WTC11 (cell line): Measurements from ENCODE around the gene SLC38A4.

Experiments used
- CTCF ChIP-seq: fragments of 200-600 bp; IDR thresholded peaks from 2 replicates; pipeline ENCODE4 v1.8.0; 2022; ENCODE audit warnings: antibody characterized with exemption
- NR2C2 ChIP-seq: sonication (generic); formaldehyde crosslinking; IDR thresholded peaks from 2 replicates; pipeline ENCODE4 v1.8.0; 2022; ENCODE audit warnings: mild to moderate bottlenecking, missing genetic modification reagents
- ZNF232 ChIP-seq: sonication (generic); formaldehyde crosslinking; IDR thresholded peaks from 2 replicates; pipeline ENCODE4 v1.8.0; 2022; ENCODE audit warnings: mild to moderate bottlenecking, missing genetic modification reagents

GRCh38 chr12:46771268-46771827 is 54.4 kb downstream of the SLC38A4 start:
- TF ChIP-seq CTCF (no peak), NR2C2 (CRISPR knock-in tag) (no peak), ZNF232 (CRISPR knock-in tag) (no peak)
